HG02885 (cell line): ENCODE results near the gene NDUFAF5.
"Not testable (repeated sequence)": the region's sequence is repeated elsewhere in the genome, so short reads cannot be mapped to it uniquely, and the experiment has no call there.

Source experiments
- ATAC-seq: cut with Tn5 transposase; IDR thresholded peaks from one replicate; pipeline ENCODE4 v1.9.1; 2021; ENCODE audit warnings: mild to moderate bottlenecking; ENCODE audit not compliant: unreplicated experiment, poor library complexity

The NDUFAF5 gene, protein sequence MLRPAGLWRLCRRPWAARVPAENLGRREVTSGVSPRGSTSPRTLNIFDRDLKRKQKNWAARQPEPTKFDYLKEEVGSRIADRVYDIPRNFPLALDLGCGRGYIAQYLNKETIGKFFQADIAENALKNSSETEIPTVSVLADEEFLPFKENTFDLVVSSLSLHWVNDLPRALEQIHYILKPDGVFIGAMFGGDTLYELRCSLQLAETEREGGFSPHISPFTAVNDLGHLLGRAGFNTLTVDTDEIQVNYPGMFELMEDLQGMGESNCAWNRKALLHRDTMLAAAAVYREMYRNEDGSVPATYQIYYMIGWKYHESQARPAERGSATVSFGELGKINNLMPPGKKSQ

DNA sequence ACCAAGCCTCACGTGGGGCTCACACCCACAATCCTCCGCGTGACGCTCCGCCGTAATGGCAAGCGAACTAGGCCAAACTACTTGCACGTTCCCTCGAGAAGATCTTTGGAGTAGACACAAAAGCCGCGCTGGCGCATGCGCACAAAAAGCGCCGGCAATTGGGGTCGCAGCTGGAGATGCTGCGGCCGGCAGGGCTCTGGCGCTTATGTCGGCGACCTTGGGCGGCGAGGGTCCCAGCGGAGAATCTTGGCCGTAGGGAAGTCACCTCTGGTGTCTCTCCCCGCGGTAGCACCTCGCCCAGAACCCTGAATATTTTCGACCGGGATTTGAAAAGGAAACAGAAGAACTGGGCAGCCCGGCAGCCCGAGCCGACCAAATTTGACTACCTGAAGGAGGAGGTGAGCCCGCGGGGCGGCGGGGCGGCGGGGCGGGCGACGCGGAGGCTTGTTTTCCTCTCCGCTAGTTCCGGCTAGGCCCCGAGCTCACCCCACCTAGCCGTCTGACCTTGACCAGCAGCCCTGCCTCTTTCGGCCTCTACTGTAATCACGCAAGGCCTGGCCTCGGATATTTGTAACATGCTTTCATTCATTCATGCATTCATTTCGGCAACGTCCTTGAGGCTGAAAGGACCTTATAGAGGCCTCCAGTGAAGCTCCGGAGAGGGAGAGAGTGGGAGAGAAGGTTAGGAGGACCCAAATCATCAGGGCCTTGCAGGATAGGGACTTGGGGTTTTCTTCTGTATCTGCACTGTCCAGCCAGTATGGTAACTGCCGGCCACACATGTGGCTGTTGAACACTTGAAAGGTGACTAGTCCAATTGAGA lies at the start of gene NDUFAF5, which contains the start of gene ESF1:
TSS of gene NDUFAF5 (plus strand) at position 136 of the 823 bp plus-strand sequence. CDS start at position 177, 41 bp downstream.
TSS of gene ESF1 (minus strand) at position 27 of the 823 bp plus-strand sequence. CDS start 1,779 bp downstream, outside the sequence.
- ATAC-seq, result peak; percentile 95

DNA sequence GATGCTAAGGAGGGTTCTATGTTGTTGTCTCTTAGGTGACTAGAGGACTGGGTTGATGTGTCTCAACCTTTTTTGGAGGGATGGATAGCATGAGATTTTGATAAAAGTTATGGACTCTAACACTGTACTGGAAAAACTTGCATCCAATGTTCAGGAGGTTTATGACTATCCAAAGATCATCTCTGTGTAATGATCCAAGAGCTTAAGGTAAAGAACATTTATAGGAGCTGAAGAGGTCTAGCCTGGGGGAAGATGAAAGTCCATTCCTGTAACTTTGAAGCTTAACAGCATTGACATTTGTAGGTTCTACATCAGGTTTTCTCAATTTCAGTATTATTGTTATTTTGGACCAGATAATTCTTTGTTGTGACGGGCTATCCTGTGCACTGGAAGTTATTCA lies 49.0 kb upstream of the NDUFAF5 start:
- ATAC-seq, result no peak

DNA sequence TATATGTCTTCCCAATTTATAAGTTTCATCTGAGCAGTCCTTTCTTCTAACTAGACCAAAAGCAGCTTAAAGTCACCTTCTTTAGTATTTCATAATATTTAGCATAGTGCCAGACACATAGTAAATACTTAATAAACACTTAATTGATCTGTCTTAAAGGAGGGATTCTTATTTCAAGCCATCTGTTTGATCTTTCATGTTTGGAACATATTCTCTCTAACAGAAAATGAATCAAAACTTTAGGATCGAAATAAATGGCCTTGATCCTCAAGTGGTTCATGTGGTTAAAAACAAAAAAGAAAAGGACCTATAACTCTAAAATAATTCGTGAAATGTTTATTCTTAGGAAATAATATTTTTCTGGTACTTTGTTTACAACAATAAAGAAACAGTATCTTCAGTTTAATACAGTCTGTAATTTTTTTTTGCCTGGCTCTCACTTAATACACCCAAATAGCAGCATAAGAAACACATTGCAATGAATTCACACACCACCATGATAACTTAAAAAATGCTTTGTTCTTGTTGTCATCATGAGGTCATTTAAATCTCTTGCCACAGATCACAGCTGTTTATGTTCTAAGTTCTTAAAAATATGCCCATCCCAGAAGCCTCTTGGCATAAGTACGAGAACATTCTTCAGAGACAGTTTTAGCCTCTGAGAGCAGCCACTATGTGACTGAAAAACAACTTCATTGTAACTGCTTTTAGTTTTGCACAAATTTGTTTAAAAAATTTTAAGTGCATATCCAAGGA lies 48.2 kb upstream of the NDUFAF5 start:
- no peak for ATAC-seq

DNA sequence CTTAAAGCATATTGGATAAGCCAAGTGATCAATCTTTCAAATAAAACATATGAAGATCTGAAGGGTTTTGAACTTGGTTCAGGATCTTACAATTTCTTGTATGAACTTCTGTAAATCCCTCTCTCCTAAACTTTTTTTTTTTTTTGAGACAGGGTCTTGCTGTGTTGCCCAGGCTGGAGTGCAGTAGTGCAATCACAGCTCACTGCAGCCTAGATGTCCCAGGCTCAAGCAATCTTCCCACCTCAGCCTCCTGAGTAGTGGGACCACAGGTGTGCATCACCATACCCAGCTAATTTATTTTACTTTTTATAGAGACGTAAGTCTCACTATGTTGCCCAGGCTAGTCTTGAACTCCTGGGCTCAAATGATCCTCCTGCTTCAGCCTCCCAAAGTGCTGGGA lies 46.6 kb upstream of the NDUFAF5 start:
- not testable (repeated sequence) for ATAC-seq

DNA sequence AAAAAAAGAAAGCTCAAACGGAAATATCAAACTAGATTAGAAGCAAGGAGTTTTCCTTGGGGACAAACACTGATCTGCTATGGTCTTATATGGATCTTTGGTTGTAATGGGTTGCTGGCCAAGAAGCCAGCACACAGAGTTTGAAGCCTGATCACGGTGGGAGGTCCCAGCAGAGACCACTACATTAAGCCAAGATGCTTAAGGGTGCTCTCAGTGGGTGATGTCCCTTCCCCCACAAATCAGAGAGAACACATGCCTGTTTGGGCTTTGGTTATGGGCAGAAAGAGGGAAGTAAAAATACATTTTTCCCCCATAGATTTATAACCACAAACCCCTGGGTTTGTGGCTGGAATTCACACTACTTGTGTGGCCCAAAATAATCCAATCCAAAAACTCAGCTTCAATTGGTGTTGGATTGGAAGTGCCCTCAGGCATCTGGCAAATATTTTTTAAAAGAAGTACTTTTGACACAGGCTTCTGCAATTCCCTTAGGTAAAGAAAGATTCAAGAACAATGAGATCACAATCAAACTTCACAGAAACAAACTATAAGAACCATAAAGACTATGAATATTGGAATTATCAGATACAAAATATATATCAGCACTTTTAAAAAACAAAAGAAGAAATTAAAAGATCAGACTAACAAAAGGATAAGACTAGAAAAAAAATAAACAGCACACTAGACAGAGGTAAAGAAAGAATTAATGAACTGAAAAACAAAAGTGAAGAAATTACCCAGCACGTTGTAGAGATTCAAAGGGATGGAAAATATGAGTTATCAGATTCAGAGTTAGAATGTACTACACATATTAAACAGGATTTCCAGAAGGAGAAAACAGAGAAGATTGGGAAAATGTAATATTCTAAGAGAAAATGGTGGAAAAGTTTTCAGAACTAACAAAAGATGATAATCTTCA lies 44.8 kb upstream of the NDUFAF5 start:
- ATAC-seq, result no peak

DNA sequence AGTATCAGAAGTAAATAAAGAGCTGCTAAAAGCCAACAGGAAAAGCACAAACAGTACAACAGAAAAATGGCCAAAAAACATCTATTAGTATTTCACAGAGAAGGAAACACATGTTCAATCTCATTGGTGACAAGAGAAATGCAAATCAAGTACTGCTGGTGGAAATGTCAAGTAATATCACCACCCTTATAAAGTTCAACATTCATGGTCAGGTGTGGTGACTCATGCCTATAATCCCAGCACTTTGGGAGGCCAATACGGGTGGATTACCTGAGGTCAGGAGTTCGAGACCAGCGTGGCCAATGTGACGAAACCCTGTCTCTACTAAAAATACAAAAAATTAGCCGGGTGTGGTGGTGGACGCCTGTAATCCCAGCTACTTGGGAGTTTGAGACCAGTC lies 42.9 kb upstream of the NDUFAF5 start:
- ATAC-seq, result no peak

DNA sequence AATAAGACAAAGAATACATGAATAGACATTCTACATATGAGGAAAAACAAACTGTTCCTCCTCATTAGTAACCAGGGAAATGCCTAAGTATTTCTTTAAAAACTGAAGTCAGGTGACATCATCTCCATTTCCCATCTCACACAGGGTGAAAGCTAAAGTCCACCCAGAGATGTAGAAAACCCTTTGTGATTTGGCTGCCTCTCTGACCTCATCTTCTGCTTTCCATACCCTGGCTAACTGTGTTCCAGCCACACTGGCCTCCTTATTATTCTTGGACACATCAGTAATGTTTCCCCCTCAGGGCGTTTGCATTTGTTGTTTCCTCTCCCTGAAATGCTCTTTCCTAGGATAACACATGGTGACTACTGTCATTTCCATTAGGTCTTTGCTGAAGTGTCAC lies 40.5 kb upstream of the NDUFAF5 start:
- no peak for ATAC-seq

DNA sequence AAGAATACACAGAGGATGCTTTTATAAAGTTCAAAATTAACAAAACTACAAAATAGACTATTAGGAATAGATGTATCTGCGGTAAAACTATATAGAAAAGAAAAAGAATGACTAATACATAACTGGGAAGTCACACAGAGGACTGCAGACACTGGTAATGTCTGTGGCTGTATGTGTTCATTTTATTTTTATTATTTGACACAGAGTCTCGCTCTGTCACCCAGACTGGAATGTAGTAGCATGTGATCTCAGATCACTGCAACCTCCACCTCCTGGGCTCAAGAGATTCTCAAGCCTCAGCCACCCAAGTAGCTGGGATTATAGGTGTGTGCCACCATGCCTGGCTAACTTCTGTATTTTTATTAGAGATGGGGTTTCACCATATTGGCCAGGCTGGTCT lies 39.0 kb upstream of the NDUFAF5 start:
- ATAC-seq, result no peak

- ATAC-seq, result no peak
Measured at GRCh38 chr20:13749811-13750210, 35.0 kb upstream of the NDUFAF5 start.

DNA sequence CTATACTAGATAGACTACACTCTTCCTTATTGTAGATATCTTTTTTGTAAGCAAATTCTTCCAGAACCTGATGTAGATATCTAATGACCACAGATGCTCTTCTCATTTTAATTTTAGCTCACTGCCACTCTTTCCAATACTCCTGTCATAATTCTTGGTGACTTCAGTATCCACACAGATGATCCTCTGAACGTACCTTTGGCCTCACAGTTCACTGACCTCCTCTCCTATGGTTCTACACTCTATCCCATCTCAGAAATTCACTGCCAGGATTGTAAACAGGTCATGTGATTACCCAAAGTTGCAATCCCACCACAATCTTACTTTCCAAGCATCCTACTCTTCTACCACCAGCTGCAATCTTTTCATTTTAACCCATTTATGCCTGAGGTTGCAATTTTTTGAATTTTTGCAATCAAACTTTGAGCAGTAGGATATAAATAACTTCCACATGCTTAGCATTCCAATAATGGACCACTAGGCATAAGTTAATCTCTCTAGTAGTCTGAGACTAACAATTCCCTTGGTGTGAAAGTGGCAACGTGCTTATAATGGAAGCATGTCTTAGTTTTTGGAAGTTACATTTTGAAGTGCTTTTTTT lies 31.3 kb upstream of the NDUFAF5 start:
- ATAC-seq, result no peak

DNA sequence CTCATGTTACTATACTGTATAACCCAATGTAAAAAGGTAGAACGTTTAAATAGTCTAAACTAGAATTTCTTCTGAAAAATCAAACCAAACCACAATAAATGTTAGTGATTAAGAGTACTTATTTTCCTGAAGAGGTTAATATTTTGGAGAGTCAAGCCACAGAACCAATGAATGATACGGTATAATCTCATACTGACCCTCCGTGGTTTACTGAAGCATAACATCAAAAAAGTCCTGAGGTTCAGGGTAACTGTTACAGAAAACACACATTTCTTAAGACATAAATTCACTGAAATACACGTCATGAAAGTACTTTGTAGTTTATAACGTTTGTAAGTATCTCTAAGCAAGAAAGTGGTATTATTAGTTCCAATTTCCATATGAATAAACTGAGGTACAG lies 29.0 kb upstream of the NDUFAF5 start:
- ATAC-seq, result no peak

GRCh38 chr20:13756551-13756950 lies 28.3 kb upstream of the NDUFAF5 start:
- no peak for ATAC-seq

- ATAC-seq, result no peak
Measured at GRCh38 chr20:13758884-13759283, 25.9 kb upstream of the NDUFAF5 start.

GRCh38 chr20:13760451-13760946 lies 24.3 kb upstream of the NDUFAF5 start:
- ATAC-seq, result not testable (repeated sequence)

DNA sequence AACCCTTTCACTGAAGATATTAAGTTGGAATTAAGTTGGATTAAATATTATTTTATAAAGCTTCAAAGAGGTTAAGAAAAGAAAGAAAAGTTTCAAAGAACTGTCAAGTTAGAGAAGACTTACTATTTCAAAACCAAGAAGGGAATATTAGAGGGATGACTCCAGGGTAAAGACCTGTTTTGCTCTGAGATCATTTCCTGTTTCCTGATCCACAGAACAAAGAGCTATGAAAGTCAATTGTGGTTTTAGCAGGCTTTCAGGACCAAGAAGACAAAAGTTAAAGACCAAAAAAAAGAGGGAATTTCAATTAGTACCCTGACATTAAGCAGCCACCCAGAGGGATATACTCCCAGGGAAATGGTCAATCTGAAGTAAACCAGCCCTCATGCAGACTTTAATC lies 19.5 kb upstream of the NDUFAF5 start:
- ATAC-seq, result no peak

GRCh38 chr20:13765868-13766416 lies 18.9 kb upstream of the NDUFAF5 start:
- no peak for ATAC-seq

DNA sequence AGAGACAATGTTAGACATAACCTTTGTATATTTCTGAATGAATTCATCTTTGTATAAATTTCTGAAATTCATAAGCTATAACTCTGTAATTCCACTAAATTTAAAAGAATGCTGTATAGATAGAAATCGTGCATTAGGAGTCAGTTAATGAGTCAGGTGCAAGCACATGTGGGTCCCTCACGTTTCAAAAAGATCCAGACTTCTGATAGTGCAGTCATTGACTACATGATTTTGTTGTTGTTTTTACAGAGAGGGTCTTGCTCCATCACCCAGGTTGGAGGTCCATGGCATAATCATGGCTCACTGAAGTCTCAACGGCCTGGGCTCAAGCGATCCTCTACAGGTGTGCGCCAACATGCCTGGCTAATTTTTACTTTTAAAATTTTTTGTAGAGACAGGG lies 14.7 kb upstream of the NDUFAF5 start:
- ATAC-seq, result no peak

DNA sequence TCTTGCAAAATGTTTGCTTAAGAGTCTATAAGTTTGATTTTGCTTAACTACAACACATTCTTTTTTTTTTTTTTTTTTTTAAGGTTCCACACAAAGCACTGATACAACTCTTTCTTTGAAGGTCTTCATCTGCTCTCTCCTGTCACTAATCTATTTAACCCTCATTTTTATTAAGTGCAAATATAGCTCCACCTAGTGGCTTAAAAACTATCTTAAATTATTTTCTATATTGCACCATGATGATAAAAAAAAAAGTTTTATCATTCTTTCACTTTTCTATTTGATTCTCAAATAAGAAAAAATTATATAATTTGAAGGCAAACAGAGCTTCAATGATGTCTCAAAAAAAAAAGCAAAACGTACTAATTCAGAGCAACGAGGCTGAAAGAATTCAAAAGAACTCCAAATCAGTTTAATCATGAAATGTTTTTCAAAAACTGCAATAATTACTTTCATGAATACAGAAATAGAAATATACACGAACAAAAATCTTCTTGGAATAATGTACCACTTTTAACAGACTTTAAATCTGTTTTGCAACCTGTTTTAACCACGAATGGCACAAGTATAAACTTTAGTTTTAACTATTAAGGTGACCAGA lies 12.9 kb upstream of the NDUFAF5 start:
- ATAC-seq, result peak; percentile 43
